SU-DHL-6 (cell line): ENCODE data around the gene WDR75.
"Not testable (repeated sequence)": the region's sequence is repeated elsewhere in the genome, so short reads cannot be mapped to it uniquely, and the experiment has no call there.

Source experiments
- H2AFZ ChIP-seq: fragments of 200-600 bp; sonication (generic); 2 replicates; pipeline ENCODE4 v1.6.1; 2014; ENCODE audit warnings: low read depth, mild to moderate bottlenecking, moderate library complexity, mixed read lengths, antibody characterized with exemption, low read length; ENCODE audit not compliant: severe bottlenecking
- H3F3A ChIP-seq: fragments of 200-600 bp; shearing (Covaris generic); 2 replicates; pipeline ENCODE4 v1.6.0; 2016; ENCODE audit warnings: antibody characterized with exemption, mild to moderate bottlenecking; ENCODE audit not compliant: insufficient read depth
- H3K27ac ChIP-seq: fragments of 200-600 bp; sonication (generic); 2 replicates; pipeline ENCODE4 v1.5.1; 2016; ENCODE audit warnings: low read depth, mild to moderate bottlenecking, low read length, moderate library complexity, mixed read lengths
- H3K27me3 ChIP-seq: fragments of 200-600 bp; sonication (generic), shearing (Covaris generic); 2 replicates; pipeline ENCODE4 v1.6.0; 2014; ENCODE audit warnings: mild to moderate bottlenecking, low read length
- H3K36me3 ChIP-seq: fragments of 200-600 bp; sonication (generic); 2 replicates; pipeline ENCODE4 v1.6.1; 2014; ENCODE audit warnings: mild to moderate bottlenecking, low read length, mixed read lengths
- H3K4me2 ChIP-seq: fragments of 300-600, 200-600 bp; shearing (Covaris generic), sonication (generic); 2 replicates; pipeline ENCODE4 v1.6.0; 2014; ENCODE audit warnings: low read length, low read depth, mild to moderate bottlenecking; ENCODE audit not compliant: poor library complexity, severe bottlenecking
- H3K4me3 ChIP-seq: fragments of 200-600 bp; sonication (generic); 2 replicates; pipeline ENCODE4 v1.5.1; 2014; ENCODE audit warnings: antibody characterized with exemption, low read length, mild to moderate bottlenecking, mixed read lengths; ENCODE audit not compliant: insufficient read depth, poor library complexity, severe bottlenecking
- H3K79me2 ChIP-seq: fragments of 200-600 bp; sonication (generic); 2 replicates; pipeline ENCODE4 v1.6.1; 2014; ENCODE audit warnings: mild to moderate bottlenecking, low read length, moderate library complexity; ENCODE audit not compliant: insufficient read depth
- H3K9ac ChIP-seq: fragments of 200-600 bp; sonication (generic); 2 replicates; pipeline ENCODE4 v1.7.0; 2014; ENCODE audit warnings: mild to moderate bottlenecking, low read length
- H3K9me2 ChIP-seq: fragments of 200-600 bp; sonication (generic); replicated peaks from 2 replicates; pipeline ENCODE4 v1.6.1; 2014; ENCODE audit warnings: low read length; ENCODE audit not compliant: insufficient read depth
- H3K9me3 ChIP-seq: fragments of 200-600 bp; sonication (generic); 2 replicates; pipeline ENCODE4 v1.6.1; 2014; ENCODE audit warnings: low read length, mixed read lengths; ENCODE audit not compliant: insufficient read depth
- H4K20me1 ChIP-seq: fragments of 200-600 bp; sonication (generic); 2 replicates; pipeline ENCODE4 v1.6.1; 2014; ENCODE audit warnings: low read depth, mild to moderate bottlenecking, antibody characterized with exemption, low read length, moderate library complexity, mixed read lengths
- EZH2phosphoT487 ChIP-seq: fragments of 200-600 bp; sonication (generic), shearing (Covaris generic); conservative IDR thresholded peaks from 2 replicates; pipeline ENCODE4 v1.6.1; 2018; ENCODE audit warnings: mild to moderate bottlenecking, antibody characterized with exemption, low read length, moderate library complexity, mixed read lengths
- TF ChIP-seq, protein P1 (sequence below): fragments of 200-600 bp; sonication (generic); IDR thresholded peaks from one replicate; pipeline ENCODE4 v1.5.1; 2017; ENCODE audit warnings: antibody characterized with exemption, mild to moderate bottlenecking, low read length, moderate library complexity; ENCODE audit not compliant: insufficient read depth, poor library complexity, severe bottlenecking

Gene WDR75

DNA sequence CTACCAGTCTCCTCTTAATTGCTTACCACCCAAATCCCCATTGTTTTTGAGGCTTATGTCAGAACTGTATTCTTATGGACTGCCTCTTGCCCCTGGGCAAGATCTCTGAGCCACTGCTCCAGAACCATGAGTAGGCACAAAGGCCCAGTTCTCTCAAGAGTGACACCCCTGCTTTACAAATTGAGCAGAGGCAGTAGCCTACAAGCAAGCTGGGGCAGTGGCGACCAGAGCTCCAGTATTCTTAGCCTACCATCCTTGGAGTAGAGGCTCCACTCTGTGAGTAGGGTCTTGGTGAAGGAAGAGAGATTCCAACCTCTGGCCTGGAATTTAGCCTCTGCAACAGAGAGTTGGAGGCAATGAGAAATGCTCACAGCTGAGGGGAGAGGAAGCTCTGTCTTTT is 36.5 kb downstream of the WDR75 start:
- TF ChIP-seq, protein P1, sequence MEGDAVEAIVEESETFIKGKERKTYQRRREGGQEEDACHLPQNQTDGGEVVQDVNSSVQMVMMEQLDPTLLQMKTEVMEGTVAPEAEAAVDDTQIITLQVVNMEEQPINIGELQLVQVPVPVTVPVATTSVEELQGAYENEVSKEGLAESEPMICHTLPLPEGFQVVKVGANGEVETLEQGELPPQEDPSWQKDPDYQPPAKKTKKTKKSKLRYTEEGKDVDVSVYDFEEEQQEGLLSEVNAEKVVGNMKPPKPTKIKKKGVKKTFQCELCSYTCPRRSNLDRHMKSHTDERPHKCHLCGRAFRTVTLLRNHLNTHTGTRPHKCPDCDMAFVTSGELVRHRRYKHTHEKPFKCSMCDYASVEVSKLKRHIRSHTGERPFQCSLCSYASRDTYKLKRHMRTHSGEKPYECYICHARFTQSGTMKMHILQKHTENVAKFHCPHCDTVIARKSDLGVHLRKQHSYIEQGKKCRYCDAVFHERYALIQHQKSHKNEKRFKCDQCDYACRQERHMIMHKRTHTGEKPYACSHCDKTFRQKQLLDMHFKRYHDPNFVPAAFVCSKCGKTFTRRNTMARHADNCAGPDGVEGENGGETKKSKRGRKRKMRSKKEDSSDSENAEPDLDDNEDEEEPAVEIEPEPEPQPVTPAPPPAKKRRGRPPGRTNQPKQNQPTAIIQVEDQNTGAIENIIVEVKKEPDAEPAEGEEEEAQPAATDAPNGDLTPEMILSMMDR: no peak
- TF ChIP-seq EZH2phosphoT487: no peak
- no peak overlapping the region for H3K9ac ChIP-seq
- H3K27me3 ChIP-seq: no peaks in the 10 kb centered on the region
- no peaks in the 10 kb centered on the region for H3K9me2 ChIP-seq
- peaks cover 21% of the 10 kb centered on the region; the same call in 1 of the 2 replicates for H3K36me3 ChIP-seq
- H3K4me3 ChIP-seq: no peak overlapping the region
- no peak overlapping the region for H3K4me2 ChIP-seq
- no peaks in the 10 kb centered on the region for H3K79me2 ChIP-seq
- no peak overlapping the region for H3K27ac ChIP-seq
- no peaks in the 10 kb centered on the region; the same call in 1 of the 2 replicates for H3F3A ChIP-seq
- H3K9me3 ChIP-seq: no peaks in the 10 kb centered on the region
- H4K20me1 ChIP-seq: no peaks in the 10 kb centered on the region
- no peak overlapping the region for H2AFZ ChIP-seq

DNA sequence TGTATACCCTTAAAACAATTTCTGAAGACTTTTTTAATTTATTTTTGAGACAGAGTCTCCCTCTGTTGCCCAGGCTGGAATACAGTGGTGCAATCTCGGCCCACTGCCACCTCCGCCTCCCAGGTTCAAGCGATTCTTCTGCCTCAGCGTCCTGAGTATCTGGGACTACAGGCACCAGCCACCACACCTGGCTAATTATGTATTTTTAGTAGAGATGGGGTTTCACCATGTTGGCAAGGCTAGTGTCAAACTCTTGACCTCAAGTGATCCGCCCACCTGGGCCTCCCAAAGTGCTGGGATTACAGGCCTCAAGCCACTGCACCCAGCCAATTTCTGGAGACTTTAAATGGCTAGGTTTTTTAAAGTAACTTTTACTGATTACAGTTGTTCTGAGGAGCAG is 37.0 kb downstream of the WDR75 start:
- H3K9me3 ChIP-seq, H4K20me1 ChIP-seq, H2AFZ ChIP-seq, H3K9ac ChIP-seq, H3K4me3 ChIP-seq, H3K79me2 ChIP-seq, H3F3A ChIP-seq, H3K27me3 ChIP-seq, H3K27ac ChIP-seq, H3K4me2 ChIP-seq, H3K9me2 ChIP-seq: not testable (repeated sequence)
- H3K36me3 ChIP-seq: peaks cover 21% of the 10 kb centered on the region; the same call in 1 of the 2 replicates

DNA sequence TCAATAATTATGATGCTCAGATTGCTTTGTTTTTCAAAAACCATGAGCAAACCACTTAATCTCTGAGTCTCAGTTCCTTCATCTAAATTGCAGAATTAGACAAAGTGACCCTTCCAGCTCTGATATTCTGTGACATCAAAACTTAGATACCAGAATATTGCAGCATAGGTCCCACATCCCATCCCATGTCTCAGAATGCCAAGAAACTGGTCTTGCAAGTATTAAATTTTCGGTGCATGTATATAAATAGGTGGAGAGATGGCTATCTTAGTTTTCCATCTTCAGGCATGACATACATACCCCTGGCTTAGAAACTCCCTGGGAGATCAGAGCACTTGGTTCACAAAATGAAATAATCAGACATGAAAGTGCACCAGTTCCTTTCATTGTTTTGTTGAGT is 39.8 kb downstream of the WDR75 start:
- H2AFZ ChIP-seq: no peak overlapping the region
- no peak for TF ChIP-seq EZH2phosphoT487
- TF ChIP-seq, protein P1: no peak
- H3K27me3 ChIP-seq: no peaks in the 10 kb centered on the region

DNA sequence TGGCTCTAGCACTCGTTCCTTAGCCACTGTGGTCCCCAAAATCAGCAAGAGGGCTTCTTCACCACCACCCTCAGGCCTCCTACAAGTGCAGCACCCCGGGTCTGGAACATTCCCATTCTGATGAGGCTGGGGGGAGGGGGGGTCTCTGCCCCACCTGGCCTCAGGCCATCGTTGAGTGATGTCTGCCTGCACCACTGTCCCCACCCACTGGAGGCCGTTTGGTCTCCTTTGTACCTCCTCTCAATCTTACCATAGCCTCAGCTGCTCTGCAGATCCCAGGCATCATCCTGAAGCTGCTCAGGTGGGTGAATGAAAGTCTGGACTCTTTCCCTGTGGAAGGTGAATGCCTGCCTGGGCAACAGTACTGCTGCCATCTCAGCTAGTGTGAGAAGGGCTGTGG is 42.3 kb downstream of the WDR75 start:
- H4K20me1 ChIP-seq: no peaks in the 10 kb centered on the region
- H3K9me2 ChIP-seq: no peaks in the 10 kb centered on the region
- H3K36me3 ChIP-seq: no peaks in the 10 kb centered on the region
- H3K9ac ChIP-seq: no peak overlapping the region
- no peaks in the 10 kb centered on the region for H3K27me3 ChIP-seq
- no peaks in the 10 kb centered on the region for H3K79me2 ChIP-seq
- no peak overlapping the region for H3K4me2 ChIP-seq
- H3K9me3 ChIP-seq: no peaks in the 10 kb centered on the region
- no peaks in the 10 kb centered on the region for H3F3A ChIP-seq
- H3K4me3 ChIP-seq: no peak overlapping the region
- H2AFZ ChIP-seq: no peak overlapping the region
- no peak for TF ChIP-seq EZH2phosphoT487
- TF ChIP-seq, protein P1: no peak
- no peak overlapping the region for H3K27ac ChIP-seq

More for the DNA sequence above, 39.8 kb downstream of the WDR75 start:
- no peak overlapping the region for H3K4me3 ChIP-seq
- no peaks in the 10 kb centered on the region for H3K9me2 ChIP-seq
- no peak overlapping the region for H3K9ac ChIP-seq
- no peaks in the 10 kb centered on the region; the same call in 1 of the 2 replicates for H3F3A ChIP-seq
- H3K79me2 ChIP-seq: no peaks in the 10 kb centered on the region
- H3K9me3 ChIP-seq: no peaks in the 10 kb centered on the region
- H4K20me1 ChIP-seq: no peaks in the 10 kb centered on the region
- 0 out of 2 replicates have a peak, but pooled peaks cover 2% of the 10 kb centered on the region for H3K36me3 ChIP-seq
- no peak overlapping the region for H3K4me2 ChIP-seq
- H3K27ac ChIP-seq: no peak overlapping the region
